ENCODE data around the gene CTNNB1.
"Not testable (repeated sequence)": the region's sequence is repeated elsewhere in the genome, so short reads cannot be mapped to it uniquely, and the experiment has no call there.

CTNNB1 gene

GRCh38 chr3:41259449-41260062 is 60.3 kb downstream of the CTNNB1 start:
- no peak for DNase-seq (ENCODE audit: low spot score)

GRCh38 chr3:41260063-41260450 is 60.8 kb downstream of the CTNNB1 start:
- no peak for DNase-seq (ENCODE audit: low spot score)

GRCh38 chr3:41265011-41265545 is 65.8 kb downstream of the CTNNB1 start:
- no peak for DNase-seq (ENCODE audit: low spot score)

- DNase-seq (ENCODE audit: low spot score) = no peak
These were observed 66.5 kb downstream of the CTNNB1 start for GRCh38 chr3:41265823-41266273.

- DNase-seq (ENCODE audit: low spot score) = no peak
These were observed 68.8 kb downstream of the CTNNB1 start for GRCh38 chr3:41267975-41268640.

GRCh38 chr3:41272667-41273066 is 73.4 kb downstream of the CTNNB1 start:
- DNase-seq (ENCODE audit: low spot score) = no peak

- DNase-seq (ENCODE audit: low spot score) = no peak
These were observed 75.8 kb downstream of the CTNNB1 start for GRCh38 chr3:41274944-41275668.

- no peak for DNase-seq (ENCODE audit: low spot score)
These were observed 76.9 kb downstream of the CTNNB1 start for GRCh38 chr3:41276191-41276590.

GRCh38 chr3:41277790-41278465 is 78.6 kb downstream of the CTNNB1 start:
- DNase-seq (ENCODE audit: low spot score) = no peak

GRCh38 chr3:41284934-41285333 is 85.6 kb downstream of the CTNNB1 start:
- DNase-seq (ENCODE audit: low spot score) = not testable (repeated sequence)

- DNase-seq (ENCODE audit: low spot score) = no peak
These were observed 87.0 kb downstream of the CTNNB1 start for GRCh38 chr3:41286305-41286704.

- no peak for DNase-seq (ENCODE audit: low spot score)
These were observed 89.5 kb downstream of the CTNNB1 start for GRCh38 chr3:41288785-41289184.
